SKM-1 treated with dmso at 0.1 percent for 144 hours (cell line): ENCODE data around the gene ARSH.
"Not testable (repeated sequence)": the region's sequence is repeated elsewhere in the genome, so short reads cannot be mapped to it uniquely, and the experiment has no call there.

Experiments
- DNase-seq: peaks from one replicate; lab custom pipeline; 2025; ENCODE audit not compliant: unreplicated experiment; lab: John Stamatoyannopoulos, UW

The ARSH gene

GRCh38 chrX:3037218-3037617, 30.9 kb downstream of the ARSH start:
- DNase-seq: no peak

GRCh38 chrX:3044196-3044595, 37.9 kb downstream of the ARSH start:
- DNase-seq: no peak

- no peak for DNase-seq
These were observed 38.3 kb downstream of the ARSH start for GRCh38 chrX:3044671-3045070.

GRCh38 chrX:3046253-3047240, 40.2 kb downstream of the ARSH start:
- DNase-seq: no peak

GRCh38 chrX:3050523-3051175, 44.3 kb downstream of the ARSH start:
- DNase-seq: not testable (repeated sequence)

GRCh38 chrX:3052860-3053259, 46.5 kb downstream of the ARSH start:
- no peak for DNase-seq

- DNase-seq: no peak
These were observed 60.2 kb downstream of the ARSH start for GRCh38 chrX:3066555-3066954.

- DNase-seq: no peak
These were observed 69.6 kb downstream of the ARSH start for GRCh38 chrX:3075959-3076358.

GRCh38 chrX:3076416-3076991, 70.2 kb downstream of the ARSH start:
- no peak for DNase-seq
